Measurements from ENCODE around the gene TMEM238.

DNA sequence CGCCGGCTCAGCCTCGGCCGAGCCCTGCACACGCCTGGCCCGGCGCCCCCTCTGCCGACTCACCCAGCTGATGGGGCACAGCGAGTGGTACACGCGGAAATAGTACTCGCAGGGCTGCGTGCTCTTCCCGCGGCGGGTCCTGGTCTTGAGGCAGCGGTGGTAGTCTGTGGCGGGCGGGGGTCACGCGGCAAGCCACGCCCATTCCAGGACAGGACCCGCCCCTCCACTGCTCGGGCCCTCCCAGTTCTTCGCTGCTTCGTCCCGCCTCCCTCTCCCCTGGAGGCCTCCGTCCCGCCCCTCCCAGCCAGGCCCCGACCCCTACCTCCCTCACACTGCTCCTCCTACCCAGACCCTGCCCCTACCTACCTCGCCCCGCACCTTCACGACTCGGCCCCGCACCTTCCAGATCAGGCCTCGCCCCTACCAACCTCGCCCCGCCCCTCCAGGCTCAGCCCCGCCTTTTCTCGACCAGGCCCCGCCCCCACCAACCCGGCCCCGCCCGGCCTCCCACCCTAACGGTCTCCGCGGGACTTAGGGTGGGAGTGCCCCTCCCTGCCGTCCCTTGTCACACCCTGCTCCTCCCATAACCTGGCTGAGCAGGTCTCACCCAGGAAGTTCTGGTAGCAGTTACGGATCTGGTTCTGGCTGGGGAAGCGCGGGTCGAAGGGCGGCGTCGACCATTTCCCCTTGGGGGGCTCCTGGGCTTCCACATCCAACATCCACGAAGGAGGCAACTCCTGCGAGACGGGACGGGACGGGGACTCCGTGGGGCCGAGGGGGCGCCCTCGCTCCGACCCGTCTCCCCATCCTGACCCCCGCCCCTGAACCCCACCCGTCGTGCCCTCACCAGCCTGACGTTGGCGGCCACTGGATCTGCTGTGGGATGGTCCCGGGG lies 30.0 kb downstream of the TMEM238 start:
- no peak for TF ChIP-seq FOS (IDR thresholded peaks at IDR 0.05; ENCODE audit: borderline replicate concordance, insufficient read depth, low read length)
- no peak for TF ChIP-seq CTCF (IDR thresholded peaks at IDR 0.05; ENCODE audit: extremely low read depth in 1 of 2, insufficient read depth in 1 of 2, low read depth in 1 of 2, low read length in 2 of 2)
- no peak for TF ChIP-seq POLR2A (IDR thresholded peaks at IDR 0.05; ENCODE audit: low read depth, low read length)
- no peak for TF ChIP-seq JUN (IDR thresholded peaks at IDR 0.05; ENCODE audit: borderline replicate concordance, insufficient read depth, insufficient read length, low read depth)
